HG02610 (cell line): ENCODE results near the gene TMC1.
"Not testable (repeated sequence)": the region's sequence is repeated elsewhere in the genome, so short reads cannot be mapped to it uniquely, and the experiment has no call there.

Source experiments
- ATAC-seq: cut with Tn5 transposase; IDR thresholded peaks from one replicate; pipeline ENCODE4 v1.9.1; 2021; ENCODE audit warnings: mild to moderate bottlenecking, moderate library complexity; ENCODE audit not compliant: unreplicated experiment

The TMC1 gene

GRCh38 chr9:72857624-72857996 lies 336.2 kb downstream of the TMC1 start:
- ATAC-seq, result no peak

GRCh38 chr9:72858089-72858912 lies 336.9 kb downstream of the TMC1 start:
- ATAC-seq, result no peak

- not testable (repeated sequence) for ATAC-seq
Measured at GRCh38 chr9:72862788-72863187, 341.4 kb downstream of the TMC1 start.

- no peak for ATAC-seq
Measured at GRCh38 chr9:72863456-72864094, 342.2 kb downstream of the TMC1 start.

GRCh38 chr9:72864327-72864726 lies 342.9 kb downstream of the TMC1 start:
- ATAC-seq, result no peak

GRCh38 chr9:72871685-72872084 lies 350.3 kb downstream of the TMC1 start:
- no peak for ATAC-seq

GRCh38 chr9:72872718-72873117 lies 351.3 kb downstream of the TMC1 start:
- ATAC-seq, result no peak

- no peak for ATAC-seq
Measured at GRCh38 chr9:72873456-72873855, 352.0 kb downstream of the TMC1 start.

GRCh38 chr9:72874344-72874743 lies 352.9 kb downstream of the TMC1 start:
- ATAC-seq, result no peak

GRCh38 chr9:72875221-72875620 lies 353.8 kb downstream of the TMC1 start:
- ATAC-seq, result no peak

GRCh38 chr9:72880821-72881220 lies 359.4 kb downstream of the TMC1 start:
- ATAC-seq, result no peak

GRCh38 chr9:72882117-72882775 lies 360.8 kb downstream of the TMC1 start:
- no peak for ATAC-seq

- ATAC-seq, result no peak
Measured at GRCh38 chr9:72883875-72884274, 362.5 kb downstream of the TMC1 start.

GRCh38 chr9:72884508-72884907 lies 363.1 kb downstream of the TMC1 start:
- no peak for ATAC-seq
